SKM-1 (cell line): Measurements from ENCODE around the gene LRRC37A.
"Not testable (repeated sequence)": the region's sequence is repeated elsewhere in the genome, so short reads cannot be mapped to it uniquely, and the experiment has no call there.

Source experiments
- DNase-seq: peaks from one replicate; lab custom pipeline; 2025; ENCODE audit not compliant: unreplicated experiment; lab: John Stamatoyannopoulos, UW

Gene LRRC37A

DNA sequence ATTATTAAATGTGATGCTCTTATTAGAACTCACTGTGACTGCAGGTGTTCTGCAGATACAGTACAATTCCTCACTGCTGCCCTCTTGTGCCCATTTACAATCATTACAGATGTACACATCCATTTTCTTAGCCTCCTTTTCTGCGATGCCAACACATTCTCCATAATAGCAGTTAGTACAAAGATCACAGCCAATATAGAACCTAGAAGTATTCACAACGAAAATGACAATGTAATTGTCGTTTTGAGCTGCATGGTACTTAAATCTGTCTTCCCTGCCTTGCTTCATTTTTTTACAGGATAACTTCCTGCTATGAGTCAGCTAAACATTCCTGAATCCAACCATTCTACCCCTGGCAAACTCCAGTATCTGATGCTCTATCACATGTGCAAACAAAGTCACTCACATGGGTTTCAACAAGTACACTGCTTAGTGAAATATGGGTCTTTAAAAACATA lies 8.1 kb upstream of the LRRC37A start:
- peak; percentile 50 for DNase-seq

DNA sequence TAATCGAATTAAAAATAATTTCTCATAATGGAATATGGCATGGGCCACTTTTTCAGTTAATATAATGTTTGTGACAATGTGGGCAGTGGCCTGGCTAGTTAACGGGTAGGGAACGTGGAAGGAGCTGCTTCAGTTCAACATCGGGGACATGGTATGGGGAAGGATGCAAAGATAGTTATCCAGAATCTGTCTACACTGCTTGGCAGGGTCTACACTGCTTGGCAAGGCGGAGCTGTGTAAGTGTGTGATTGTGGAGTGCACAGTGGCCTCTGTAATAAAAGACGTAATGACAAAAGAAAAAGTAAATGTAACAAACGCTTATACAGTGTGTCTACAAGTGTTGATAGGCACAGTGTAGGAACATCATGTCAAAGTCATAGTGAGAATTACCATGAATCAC lies 7.3 kb upstream of the LRRC37A start:
- not testable (repeated sequence) for DNase-seq

DNA sequence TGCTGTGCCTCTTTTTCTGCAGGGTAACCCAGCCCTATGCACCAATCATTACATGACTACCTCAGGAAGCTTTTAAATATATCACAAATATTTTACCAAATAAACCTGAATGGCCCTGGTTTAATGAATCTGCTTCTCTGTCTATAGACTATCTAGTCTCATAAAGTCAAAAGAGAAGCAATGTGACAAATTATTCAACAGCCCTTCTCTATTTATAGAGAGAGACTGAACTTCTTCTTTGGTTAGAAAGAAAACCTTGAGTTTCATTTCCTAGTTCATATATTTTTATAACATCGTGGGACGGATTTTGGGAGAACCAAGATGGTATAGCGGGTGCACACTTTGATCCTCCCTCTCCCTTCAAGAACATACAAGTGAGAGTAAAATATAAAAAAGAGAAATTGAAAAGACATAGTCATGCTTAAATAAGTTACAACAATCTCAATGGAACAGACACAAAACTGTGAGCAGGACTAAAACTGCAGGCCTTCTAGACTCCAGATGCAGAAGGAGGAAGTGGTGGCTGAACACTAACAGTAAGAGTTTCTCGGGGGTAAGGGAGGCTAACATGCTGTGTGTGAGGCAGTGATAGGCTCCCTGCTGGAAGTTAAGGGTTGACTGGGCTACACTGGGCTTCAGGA lies 3.9 kb upstream of the LRRC37A start:
- DNase-seq = not testable (repeated sequence)

DNA sequence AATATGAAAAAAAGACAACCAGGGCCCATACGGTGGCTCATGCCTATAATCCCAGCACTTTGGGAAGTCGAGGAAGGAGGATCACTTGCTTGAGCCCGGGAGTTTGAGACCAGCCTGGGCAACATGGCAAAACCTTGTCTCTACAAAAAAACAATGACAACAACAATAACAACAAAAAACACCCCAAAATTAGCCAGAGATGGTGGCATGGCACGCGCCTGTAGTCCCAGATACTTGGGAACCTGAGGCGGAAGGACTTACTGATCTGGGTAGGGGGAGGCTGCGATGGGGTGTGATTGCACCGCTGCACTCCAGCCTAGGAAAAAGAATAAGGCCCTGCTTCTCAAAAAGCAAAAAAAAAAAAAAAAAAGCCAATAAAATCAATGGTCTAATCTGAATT lies 3.3 kb upstream of the LRRC37A start:
- DNase-seq = not testable (repeated sequence)

DNA sequence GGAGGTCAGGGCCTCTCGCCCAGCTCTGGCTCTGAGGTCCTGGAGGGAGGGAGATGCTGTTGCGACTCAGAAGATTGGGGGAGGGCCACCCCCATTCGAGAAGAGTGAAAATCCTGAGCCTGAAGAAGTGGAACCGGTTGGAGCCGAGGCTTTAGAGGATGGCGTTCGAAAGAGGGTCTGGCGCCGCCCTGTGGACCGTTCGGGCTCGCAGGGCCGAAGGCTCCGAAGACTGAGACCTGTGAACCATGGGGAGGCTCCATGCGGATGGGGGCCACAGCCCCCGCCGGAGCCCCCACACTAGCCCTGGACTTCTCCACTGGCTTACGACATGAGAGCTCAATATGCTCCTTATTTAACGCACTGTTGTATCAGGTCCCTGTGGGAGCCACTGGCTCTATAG lies 46.3 kb downstream of the LRRC37A start:
- not testable (repeated sequence) for DNase-seq

DNA sequence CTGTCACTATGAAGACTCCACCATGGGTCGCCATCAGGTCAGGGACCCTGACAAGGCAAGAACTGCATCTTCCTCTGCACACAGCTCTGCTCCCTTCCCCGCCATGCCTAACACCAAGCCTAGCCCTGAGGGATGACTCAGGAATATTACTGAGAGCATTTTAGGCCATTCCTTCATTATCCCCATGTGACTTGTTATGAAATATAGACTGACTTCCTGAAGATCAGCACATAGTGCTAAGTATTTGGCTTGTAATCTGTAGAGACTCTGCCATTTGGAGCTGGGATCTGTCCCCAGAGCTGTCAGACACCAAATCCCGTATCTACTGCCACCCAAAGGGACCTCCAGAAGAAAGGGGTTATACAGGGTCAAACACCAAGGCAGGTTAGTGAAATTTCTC lies 47.2 kb downstream of the LRRC37A start:
- not testable (repeated sequence) for DNase-seq

DNA sequence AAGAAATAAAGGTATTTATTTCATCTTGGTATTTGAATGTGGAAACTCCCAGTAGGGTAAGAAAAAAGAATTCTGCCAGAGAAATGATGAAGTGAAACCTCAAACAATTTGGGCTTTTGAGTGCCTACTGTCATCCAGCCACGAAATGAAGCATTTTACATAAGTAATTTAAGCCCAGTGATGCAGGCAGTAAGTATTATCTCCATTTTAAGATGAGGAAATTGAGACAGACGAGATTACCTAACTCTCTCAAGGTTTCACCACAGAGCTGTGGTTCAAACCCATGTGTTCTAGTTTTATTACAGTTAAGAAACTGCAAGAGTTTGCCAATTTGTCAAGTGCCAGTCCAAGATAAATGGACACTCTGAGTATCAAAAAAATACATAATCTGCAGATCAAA lies 53.4 kb downstream of the LRRC37A start:
- not testable (repeated sequence) for DNase-seq

DNA sequence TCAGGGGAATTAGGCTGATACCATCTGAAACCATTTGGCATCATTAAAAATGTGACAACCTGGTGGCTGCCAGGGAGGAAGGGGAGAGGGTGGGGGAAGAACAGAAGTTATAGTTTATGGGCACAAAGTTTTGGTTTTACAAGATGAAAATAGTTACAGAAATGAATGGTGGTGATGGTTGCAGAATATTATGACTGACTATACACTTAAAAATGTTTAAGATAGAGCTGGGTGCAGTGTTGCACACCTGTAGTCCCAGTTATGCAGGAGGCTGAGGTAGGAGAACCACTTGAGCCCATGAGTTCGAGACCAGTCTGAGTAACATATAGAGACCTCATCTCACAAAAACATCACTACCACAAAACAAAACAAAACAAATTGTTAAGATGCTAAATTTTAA lies 54.1 kb downstream of the LRRC37A start:
- not testable (repeated sequence) for DNase-seq

DNA sequence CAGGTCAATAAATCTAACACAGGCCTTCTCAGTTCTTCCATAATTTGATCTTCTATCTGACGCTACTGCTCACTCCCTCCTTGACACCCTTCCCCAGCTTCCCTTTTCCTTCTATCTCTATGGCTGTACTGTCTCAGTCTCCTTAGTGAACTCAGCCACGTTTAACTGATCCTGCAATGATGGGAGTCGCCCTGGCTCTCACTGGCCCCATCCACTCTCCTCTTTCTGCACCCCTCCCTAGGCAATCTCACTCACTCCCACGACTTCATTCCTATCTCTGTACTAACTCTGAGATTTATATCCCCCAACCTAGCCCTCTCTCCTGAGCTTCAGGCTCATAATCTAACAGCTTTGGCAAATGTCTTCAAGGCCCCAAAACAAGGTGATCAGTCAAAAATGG lies 58.9 kb downstream of the LRRC37A start:
- DNase-seq = not testable (repeated sequence)

DNA sequence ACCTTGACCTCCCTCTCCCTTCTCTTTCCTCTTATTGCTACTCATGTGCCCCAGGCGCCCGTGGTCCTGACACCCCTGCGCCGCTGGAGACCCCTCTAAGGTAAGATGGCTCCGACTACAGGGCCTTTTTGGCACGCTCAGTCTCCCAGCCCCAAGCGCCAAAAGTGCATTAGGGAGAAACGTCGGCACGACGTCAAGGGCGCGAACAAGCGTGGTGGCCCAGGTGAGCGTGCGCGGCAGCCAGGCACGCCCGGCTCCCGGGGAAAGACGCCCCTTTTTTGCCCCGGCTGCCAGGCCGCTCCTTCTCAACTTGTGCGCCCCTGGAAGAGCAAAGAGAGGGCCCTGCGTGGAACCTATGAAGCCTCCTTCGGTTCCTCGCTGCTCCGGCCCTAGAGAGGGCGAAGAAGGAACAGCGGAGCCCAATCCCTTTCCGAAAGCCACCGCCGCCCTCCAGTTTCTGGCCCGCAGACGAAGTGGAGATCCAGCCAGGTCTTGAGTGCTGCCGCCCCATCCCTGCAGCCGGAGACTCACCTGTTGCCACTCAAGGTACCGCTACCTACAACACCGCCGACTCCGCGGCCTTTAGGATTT lies 66.3 kb downstream of the LRRC37A start:
- DNase-seq = not testable (repeated sequence)

DNA sequence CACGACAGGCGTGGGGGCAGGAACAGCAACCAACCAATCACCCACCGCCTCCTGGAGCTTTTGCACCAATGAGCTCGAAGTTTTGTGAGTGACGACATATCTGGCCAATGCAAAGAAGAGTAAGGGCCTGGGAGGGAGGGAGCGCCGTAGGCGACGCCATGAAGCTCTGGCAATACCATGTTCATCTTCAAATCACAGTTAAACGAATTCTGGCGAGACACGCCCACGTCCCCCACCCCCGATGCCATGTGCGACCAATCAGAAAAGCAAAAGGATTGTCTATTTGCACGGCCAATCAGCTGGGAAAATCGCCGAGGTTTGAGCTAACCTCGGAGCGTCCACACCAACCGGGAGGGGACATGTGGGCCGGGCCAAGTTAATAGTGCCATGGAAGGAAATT lies 66.8 kb downstream of the LRRC37A start, which contains the start of gene ARL17B:
ARL17B (minus strand) TSS at position 12 of the 400 bp plus-strand sequence. CDS start 3,369 bp downstream, outside the sequence.
- DNase-seq = not testable (repeated sequence)

DNA sequence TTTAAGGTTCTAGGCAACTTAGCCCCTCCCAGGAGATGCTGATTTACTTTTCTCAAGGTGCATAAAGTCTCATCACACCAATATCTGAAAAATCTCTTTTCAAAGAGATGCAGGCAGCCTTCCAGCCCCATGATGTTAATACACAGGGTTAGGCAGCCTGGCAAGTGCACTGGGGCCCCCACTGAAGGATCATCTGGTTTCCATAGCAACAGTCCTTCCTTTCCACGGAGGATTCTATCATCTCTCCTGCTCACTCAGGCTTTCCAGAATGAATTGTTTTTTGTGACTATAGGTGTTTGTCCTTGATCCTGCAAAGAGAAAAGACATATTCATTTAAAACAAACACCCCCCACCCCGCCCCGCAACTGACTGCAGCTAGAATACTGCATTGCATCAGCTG lies 72.6 kb downstream of the LRRC37A start:
- not testable (repeated sequence) for DNase-seq

DNA sequence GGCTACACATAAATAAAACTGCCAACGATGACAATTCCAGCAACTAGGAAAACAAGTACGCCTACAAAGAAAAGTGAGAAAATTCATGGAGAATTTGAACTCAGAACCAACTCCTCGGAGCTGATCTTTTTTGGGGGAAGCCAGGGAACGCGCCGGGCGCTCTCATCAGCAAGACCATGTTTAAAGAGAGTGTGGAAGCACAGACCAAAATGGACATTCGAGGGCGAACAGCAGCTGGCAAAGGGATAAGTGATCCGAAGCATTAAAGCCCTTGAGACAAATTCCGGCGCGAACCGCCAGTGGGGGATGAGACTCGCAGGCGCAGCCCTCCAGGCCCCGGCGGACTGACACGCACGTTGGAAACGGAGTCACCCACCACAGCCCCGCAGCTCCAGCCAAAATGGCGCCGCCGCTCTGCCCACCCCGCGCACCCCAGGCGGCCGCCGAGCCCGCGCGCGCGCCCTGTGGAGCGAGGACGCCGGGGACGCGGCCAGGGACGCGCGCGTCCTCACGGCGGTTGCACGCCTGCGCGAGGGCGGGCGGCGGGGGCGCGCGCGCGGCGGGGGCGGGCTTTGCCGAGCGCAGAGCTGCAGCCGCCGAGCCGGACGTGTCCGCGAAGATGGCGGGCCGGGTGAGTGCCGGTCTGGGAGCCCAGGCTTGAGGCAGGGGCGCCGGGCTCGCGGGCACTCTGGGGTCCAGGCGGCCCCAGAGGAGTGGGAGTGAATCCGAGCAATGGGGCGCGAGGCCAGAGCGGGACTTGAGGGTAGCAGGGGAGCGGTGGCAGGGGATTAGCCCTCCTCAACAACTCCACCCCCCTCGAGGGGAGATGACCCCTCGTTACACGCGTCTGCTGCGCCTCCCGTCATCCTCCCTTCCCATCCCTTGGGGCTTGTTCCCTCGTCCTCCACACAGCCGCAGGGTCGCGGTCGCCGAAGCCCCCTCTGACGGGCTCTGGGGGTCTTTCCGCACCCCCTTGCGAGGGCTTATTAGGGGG lies 77.6 kb downstream of the LRRC37A start:
- DNase-seq = not testable (repeated sequence)

DNA sequence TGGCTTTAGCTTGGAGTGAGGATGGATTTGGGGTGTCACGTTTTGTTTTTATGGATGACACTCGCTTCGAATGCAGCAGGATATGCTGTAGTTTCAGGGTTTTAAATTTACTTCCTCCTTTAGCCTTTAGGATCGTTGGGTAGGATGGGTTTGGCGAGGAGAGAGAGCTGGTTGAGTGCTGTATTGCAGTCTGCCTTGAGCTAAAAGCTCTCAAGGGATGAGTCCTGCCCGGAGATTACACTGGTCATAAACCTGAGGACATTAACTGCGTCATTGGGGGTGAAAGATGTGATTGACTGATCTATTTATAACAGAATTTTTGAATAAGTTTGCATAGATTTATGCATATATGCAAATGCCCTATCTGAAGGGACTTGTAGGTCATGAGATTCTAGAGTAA lies 78.5 kb downstream of the LRRC37A start:
- not testable (repeated sequence) for DNase-seq

DNA sequence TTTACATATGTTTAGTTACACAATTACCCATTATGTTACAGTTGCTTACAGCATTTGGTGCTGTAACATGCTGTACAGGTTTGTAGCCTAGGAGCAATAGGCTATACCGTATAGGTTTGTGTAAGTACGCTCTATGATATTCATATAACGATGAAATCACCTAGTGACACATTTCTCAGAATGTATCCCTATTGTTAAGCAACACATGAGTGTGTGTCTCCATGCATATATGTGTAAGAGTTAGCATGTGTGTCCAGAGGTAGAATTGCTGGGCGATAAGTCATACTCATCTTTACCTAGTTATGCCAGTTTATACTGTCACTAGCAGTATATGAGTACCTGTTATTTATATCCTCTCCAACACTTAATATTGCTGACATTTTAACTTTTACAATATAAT lies 88.2 kb downstream of the LRRC37A start:
- DNase-seq = not testable (repeated sequence)

DNA sequence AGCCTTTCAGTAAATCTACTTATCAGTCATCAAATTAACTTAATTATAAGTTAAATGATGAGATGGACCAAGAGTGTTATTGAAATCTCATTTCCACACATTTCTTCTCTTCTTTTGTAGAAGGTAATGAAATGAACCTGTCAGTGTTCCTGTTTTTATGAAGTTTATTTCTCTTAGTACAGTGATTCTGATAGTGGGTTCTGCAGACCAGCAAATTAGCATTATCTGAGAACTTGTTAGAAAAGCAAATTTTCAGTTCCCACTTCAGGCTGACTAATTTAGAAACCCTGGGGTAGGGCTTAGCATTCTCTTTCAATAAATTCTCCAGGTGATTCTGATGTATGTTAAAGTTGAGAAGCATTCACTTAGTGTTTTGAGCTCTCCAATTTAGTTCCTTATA lies 90.6 kb downstream of the LRRC37A start:
- not testable (repeated sequence) for DNase-seq
